Measurements from ENCODE around the gene EID3.
"Not testable (repeated sequence)": the region's sequence is repeated elsewhere in the genome, so short reads cannot be mapped to it uniquely, and the experiment has no call there.

The EID3 gene

GRCh38 chr12:104290855-104291254 lies 12.7 kb upstream of the EID3 start:
- DNase-seq, result no peak

DNA sequence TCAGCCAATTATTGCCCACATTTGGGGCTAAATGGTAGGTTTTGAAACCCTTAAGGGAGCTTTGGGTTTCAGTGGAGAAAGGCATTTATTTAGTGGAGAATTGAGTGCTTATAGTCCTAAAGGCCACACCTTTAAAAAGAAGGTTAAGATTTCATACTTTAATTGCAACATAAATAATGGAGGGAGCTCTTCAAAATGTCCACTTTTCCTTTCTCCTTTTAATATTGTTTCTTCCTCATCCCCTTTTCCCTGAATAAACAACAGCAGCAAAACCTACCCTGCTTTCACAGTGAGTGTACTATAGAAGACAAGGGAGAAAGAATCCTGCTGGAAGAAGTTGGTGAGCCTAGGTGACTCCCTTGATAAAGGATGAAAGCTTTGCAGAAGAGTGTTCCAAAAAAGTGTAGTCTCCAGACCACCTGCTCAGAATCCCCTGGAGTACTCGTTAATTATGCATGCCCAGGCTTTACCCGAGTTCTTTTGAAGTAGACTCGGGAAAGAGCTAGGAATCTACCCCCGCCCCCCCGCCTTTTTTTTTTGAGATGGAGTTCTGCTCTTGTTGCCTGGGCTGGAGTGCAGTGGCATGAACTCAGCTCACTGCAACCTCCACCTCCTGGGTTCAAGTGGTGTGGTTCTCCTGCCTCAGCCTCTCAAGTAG lies 11.5 kb upstream of the EID3 start:
- DNase-seq, result no peak

DNA sequence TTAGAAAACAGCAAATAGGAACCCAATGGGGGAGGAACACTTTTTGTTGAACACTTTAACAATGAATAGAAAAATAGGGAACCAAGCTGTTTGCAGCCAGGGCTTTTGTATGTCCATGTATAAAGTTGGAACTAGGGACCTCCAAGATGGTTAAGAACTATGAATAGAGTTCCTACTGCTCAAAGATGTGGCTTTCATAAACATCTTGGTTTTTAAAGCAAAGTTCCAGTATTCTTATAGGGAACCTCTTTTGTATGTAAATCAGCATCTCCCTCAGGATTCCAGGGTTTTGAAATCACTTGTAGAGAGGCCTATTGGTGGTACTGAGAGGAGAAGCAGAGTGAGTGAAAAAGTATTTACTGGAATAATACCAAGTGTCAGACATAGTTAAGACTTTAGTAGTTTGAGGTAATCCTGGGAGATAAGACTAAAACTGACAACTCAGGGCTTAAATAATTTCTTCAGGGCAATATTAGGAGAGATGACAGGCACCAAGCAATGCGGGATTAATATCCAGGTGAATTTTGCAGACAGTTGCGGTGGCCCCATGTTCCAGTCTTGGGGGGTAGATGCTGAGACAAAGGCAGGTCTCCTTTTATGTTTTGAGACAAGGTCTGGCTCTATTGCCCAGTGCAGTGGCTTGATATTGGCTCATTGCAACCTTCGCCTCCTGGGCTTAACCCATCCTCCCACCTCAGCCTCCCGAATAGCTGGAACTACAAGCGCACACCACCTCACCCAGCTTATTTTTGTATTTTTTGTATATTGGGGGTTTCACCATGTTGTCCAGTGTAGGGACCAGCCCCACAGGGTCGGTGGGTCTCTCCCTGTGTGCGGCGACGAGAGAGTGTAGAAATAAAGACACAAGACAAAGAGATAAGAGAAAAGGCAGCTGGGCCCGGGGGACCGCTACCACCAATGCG lies 10.4 kb upstream of the EID3 start:
- DNase-seq, result no peak

- not testable (repeated sequence) for DNase-seq
These were observed 9.2 kb upstream of the EID3 start for GRCh38 chr12:104294158-104294859.

- no peak for DNase-seq
These were observed 8.4 kb upstream of the EID3 start for GRCh38 chr12:104294927-104295668.

GRCh38 chr12:104295954-104296353 lies 7.6 kb upstream of the EID3 start:
- no peak for DNase-seq

GRCh38 chr12:104296718-104297117 lies 6.8 kb upstream of the EID3 start:
- no peak for DNase-seq

DNA sequence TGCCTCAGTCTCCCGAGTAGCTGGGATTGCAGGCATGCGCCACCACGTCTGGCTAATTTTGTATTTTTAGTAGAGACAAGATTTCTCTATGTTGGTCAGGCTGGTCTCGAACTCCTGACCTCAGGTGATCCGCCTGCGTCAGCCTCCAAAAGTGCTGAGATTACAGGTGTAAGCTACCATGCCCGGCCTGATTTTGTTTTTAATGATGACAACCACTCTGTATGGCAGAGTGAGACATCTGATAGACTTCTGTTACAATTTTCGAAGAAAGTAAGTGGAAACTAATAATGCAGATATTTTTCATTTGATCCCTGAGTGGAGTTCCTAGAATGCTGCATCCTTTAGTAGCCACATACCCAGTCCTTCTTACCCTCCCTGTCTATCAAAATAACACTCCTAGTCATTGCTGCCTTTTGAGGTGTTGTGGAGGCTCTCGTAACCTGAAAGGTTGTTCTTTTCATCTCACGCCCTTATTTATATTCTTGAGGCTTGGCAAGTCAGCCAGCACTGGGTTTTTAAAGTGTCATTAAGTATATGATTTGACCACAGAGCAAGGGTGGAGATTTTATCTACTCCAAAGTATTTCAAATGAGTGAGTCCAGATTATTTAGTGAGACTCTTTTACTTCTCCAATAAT lies 5.9 kb upstream of the EID3 start:
- no peak for DNase-seq

DNA sequence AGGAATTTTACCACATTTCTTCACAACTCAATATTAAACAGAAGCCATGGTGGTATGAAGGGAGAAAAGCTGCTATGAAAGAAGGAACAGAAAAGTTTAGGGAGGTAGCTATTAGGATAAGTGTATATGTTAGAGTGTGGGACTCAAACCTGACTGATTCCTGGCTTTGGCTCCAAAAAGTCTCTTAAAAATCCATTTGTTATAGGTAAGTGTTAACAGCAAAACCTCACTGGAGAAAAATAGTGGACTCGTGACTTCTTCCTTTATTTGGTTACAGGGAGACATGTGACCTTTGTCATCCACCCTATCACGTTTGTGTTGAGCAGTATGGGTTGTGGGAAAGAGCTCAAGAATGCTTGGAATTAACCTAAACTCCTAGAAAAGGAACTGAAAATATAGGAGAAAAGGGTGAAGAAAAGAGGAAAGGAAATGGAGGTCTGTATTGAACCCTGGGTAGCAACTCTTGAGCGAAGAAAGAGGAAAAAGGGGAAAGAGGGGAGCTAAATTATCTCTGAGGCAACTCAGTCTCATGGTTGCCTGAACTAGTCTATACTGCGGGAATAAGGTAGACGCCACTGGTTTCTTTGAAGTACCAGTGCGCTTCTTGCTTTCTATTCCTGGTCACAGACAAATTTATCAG lies 3.6 kb upstream of the EID3 start:
- DNase-seq, result no peak

DNA sequence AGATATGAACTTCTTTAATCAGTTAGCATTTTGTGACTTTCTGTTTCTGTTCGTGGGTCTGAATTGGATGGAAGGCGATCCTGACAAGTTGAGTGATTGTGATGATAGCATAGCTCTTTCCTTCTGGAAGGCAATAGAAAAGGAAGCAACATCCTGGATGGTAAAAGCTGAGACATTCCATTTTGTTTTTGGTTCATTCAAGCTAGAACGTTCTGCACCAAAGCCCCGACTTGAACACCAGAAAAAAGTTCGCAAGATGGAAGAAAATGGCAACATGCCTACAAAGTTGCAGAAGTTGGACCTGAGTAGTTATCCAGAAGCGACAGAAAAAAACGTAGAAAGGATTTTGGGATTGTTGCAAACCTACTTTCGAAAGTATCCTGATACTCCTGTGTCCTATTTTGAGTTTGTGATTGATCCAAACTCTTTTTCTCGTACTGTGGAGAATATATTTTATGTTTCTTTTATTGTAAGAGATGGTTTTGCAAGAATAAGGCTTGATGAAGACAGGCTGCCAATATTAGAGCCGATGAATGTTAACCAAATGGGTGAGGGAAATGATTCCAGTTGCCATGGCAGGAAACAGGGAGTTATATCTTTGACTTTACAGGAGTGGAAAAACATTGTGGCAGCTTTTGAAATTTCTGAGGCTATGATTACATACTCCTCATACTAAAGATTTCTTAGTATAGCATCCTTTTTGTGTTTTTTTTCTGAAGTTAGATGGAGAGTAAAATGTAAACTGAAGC lies 896 bp downstream of the EID3 start:
- no peak for DNase-seq

DNA sequence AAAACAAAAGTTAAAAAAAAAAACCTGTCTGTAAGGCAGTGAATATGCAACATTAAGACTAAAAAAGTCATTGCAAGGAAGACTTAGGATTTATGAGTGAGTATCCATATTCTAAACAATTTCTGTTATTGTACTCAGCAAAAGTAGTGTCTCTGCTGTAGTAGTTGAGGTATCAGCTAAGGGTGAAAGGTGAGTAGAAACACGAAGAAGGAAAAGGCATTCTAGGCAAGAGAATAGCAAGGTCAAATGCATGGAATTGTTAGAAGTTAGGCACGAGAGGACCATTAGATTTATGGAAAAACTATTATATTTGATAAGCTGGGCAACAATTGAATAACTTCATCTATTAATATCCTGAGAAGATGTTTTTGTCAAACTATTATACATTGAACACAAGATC lies 1.8 kb downstream of the EID3 start:
- DNase-seq, result no peak

DNA sequence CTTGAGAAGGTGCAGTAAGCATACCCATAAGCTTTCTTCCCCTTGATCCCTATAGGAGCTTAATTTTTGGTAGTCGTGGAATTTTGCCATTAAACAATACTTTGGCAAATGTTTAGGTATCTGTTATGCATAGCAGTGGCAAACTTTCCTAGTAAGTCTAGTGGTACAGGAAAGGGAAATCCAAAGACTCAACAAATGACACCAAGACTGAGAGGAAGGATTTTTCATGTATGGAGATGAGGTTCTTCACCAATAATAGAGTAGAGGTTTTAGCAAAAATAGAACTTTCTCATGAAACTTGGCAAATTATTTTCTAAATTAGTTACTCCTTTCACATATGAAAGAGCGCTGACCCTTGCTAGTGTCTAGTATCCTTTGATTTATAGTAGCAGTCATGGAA lies 2.8 kb downstream of the EID3 start:
- no peak for DNase-seq

DNA sequence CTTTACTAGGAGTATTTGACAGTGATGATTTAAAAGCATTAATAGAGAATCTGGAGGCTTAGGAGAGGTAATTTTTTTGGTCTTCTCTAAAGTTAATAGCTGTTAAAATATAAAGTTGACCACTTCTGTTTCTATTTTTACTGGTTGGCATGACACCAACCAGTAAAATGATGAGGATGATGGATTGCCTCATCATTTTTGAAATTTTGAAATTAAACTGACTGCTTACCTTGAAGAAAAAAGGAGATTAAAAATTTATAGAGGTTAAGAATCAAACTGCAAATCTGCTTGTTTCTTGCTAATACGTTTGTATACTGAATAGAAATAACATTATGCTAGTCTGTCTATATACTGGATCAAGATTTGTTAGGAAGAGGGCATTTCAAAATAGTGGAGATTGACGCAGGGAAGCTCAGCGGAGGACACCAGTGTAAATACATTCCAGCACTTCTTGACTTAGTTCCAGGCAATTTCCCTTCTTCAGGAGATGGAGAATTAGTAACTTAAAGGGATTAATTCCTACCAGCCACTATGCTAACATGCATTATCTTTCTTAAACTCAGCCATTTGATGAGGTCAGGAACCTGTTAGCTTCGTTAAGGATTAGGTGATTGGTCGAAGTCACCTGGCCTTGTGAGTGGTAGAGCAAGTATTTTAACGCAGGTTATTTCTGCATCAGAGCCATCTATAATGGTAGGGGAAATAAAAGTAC lies 3.6 kb downstream of the EID3 start:
- DNase-seq, result no peak

- no peak for DNase-seq
These were observed 4.1 kb downstream of the EID3 start for GRCh38 chr12:104307655-104308000.

DNA sequence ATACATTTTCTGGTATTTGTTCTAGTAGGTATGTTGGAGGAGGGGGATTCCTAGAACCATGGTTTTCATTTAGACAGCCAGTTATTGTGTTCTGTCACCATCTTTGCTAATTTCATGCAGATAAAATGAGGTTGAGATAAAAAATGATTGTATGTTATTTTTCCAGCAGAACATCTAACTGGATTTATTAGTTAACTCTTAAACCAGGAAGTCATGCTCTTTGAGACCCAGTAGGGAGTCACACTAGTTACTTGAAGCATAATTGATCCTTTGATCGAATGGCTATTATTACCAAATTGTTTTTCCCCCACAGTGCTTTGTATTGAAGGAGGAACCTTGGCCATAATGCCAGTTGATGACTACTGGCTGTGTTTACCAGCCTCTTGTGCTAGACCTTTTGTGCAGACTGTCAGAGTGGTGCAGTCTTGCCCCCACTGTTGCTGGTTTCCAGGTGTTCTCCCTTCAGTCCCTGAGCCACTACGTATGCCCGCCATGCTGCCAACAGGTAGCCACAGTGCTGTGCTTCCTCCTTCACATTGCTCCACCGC lies 6.0 kb downstream of the EID3 start:
- no peak for DNase-seq

DNA sequence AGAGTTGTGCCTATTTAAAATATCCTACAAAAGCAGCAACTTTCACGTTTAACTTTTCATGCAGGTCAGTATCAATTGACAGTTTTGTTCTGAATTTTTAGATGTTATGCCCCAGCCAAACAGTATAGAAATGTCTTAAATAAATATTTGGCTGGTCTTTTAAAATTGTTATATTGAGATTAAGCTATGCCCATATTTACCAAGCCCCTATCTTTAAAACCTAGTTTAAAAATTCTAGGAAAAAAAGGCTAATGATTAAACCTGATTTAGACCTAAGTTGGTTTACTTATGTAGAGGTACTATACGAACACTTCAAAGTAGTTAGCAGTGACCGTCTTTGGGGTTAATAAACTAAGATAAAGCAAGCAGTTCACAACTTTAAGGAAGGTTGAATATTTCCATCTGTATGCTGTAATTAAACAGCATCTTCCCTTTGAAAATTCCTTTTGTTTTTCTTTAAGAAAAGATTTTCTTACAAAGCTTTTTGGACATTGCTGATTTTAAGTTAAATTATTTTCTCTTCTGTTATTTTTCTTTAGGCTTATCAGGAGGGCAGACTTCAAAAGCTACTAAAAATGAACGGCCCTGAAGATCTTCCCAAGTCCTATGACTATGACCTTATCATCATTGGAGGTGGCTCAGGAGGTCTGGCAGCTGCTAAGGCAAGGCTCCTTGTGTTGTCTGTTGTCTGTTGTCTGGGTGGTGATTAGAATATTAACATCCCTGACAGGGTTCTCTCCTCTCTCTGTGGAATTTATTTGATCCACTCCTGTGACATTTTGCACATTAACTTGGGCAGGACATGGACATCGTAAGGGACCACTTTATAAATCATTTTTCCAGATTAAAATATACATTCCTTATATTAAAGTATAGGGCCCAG lies 7.5 kb downstream of the EID3 start:
- DNase-seq, result no peak

DNA sequence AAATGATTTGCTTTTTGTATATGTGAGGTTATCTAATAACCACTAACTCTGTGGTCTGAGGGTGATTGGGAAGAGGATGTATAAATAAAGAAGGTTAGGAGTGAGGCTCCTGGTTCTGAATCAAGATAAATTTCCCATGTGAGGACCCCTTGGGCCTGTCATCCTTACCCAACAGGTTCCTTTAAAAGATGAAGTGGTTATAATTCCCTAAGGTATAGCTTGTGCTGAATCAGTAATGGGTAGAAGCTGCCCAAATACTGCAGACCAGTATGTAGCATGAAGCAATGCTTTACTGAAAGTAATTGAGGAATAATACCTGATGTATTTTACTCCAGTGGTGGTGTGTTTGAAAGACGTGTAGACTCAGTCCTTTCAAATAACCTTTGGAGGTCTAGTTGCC lies 8.7 kb downstream of the EID3 start:
- DNase-seq, result no peak

DNA sequence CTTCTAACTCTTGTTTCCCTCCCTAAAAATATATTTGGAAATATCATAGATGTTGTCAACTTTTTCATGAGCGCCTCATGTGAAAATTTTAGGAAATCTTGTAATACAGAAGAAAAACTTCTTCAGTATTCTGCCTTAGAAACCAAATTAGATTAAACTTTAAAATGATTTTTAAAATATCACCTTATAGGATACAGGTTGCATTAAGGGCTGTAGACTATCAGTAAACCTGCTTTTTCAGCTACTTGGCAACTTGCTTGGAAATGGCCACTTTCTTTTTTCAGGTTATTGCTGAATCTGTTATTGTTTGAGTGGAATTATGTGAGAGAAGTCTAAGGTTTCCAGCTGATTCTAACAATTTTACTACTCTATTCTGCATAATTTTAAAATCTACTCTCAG lies 9.1 kb downstream of the EID3 start:
- no peak for DNase-seq

DNA sequence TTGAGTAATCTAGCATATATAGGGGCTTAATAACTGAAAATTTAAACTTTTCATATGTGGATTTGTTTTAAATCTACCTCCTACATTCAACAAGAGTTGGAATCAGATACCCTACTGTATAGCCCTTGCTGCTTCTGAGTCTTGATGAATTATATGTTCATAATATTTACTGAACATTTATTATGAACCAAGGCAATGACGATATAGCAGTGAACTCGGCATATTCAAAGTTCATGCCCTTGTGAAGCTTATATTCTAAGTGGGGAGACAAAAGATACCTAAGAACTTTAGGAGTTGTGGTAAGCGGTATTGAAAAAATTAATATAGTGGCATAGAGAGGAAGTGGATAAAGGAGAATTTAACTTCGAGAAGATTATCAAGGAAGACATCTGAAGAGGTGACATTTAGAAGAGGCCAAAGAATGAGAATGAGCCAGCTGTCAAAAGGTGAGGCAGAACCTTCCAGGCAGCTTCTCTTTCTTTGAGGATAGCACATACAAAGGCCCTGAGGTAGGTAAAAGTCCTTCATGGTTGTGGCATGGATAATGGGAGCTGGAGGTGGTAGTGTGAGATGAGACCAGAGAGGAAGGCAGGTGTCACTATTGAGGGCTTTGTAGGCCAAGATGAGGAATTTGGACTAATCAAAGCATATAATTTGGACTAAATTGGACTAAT lies 10.2 kb downstream of the EID3 start:
- DNase-seq, result no peak
